Upper lobe of left lung (tissue), 4 donors: Measurements from ENCODE around the gene MAD1L1.

Source experiments
- CTCF ChIP-seq, 6 experiments: fragments of 450-650 bp in 4 of 6; fragments of 200-600 bp in 2 of 6; sonication (generic) in 2 of 6; IDR thresholded peaks; one replicate each; pipeline ENCODE4 v1.5.1; 2016 to 2019; ENCODE audit warnings: antibody characterized with exemption in 6 of 6
- POLR2A ChIP-seq, 4 donors: fragments of 450-650 bp; IDR thresholded peaks; one replicate each; pipeline ENCODE4 v1.5.1; 2016 to 2017; ENCODE audit warnings: antibody characterized with exemption in 4 of 4, mild to moderate bottlenecking in 2 of 4

DNA sequence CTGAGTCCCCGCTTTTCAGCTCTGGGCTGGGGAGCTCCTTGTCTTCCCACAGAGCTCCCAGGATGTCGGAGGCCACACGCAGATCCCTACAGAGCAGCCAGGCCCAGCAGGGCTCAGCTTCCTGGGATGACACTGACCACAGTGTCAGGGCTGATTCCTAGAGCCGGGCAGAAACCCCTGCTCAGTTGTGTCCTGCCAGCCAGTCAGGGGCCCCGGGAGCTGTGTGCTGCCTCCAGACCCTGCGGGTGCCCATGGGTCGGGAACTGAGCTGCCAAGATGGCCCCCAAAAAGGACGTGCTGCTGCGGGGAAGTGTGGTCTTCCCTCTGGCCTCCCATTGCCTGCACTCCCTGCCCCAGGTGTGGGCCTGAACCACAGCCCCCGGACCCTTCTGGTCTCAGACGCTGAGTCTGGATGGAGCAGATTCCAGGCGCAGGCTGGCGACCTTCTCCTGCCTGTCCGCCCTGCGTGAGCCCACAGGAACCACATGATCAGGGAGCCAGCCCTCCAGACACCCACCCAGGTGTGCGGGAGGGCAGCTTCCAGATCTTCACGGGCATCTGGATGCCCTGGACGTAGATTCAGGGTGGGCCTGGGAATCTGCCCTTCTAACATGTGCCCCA is 217.4 kb downstream of the MAD1L1 start:
- TF ChIP-seq POLR2A (IDR thresholded peaks at IDR 0.05) (no peak), CTCF (IDR thresholded peaks at IDR 0.05) (no peak)
